Osteocyte (in vitro differentiated cells): ENCODE measurements around the gene CLCA1. TPM values are rescaled to one million over a fixed set of nuclear protein-coding genes. Genes with fewer than 3 reads are reported as not detected.

Experiments used
- DNase-seq: peaks from one replicate; pipeline ENCODE4 v3.0.0; 2021; ENCODE audit warnings: mixed read lengths; ENCODE audit not compliant: unreplicated experiment; ENCODE audit errors: extremely low spot score
- H3K27ac Mint-ChIP-seq: one replicate; pipeline ENCODE4 v1.8.0; 2021; ENCODE audit warnings: mild to moderate bottlenecking, mixed read lengths; ENCODE audit not compliant: unreplicated experiment
- H3K27me3 Mint-ChIP-seq: one replicate; pipeline ENCODE4 v1.8.0; 2021; ENCODE audit warnings: mixed read lengths; ENCODE audit not compliant: unreplicated experiment
- H3K36me3 Mint-ChIP-seq: one replicate; pipeline ENCODE4 v1.8.0; 2021; ENCODE audit warnings: mixed read lengths; ENCODE audit not compliant: unreplicated experiment
- H3K4me1 Mint-ChIP-seq: one replicate; pipeline ENCODE4 v1.8.0; 2021; ENCODE audit warnings: mixed read lengths; ENCODE audit not compliant: unreplicated experiment
- H3K4me3 Mint-ChIP-seq: one replicate; pipeline ENCODE4 v1.8.0; 2021; ENCODE audit warnings: mild to moderate bottlenecking, moderate library complexity, mixed read lengths; ENCODE audit not compliant: unreplicated experiment
- H3K9me3 Mint-ChIP-seq: one replicate; pipeline ENCODE4 v1.8.0; 2021; ENCODE audit warnings: mixed read lengths; ENCODE audit not compliant: unreplicated experiment
- total RNA-seq: library from RNA; stranded (reverse); gene quantifications from 2 replicates; pipeline ENCODE4 v1.2.1, GENCODE V29; 2021
- TF ChIP-seq, protein P1 (sequence below): fragments of 200-600 bp; sonication (generic); IDR thresholded peaks from 2 replicates; pipeline ENCODE4 v1.5.0; 2021; ENCODE audit warnings: antibody characterized with exemption, mild to moderate bottlenecking, moderate library complexity

The CLCA1 gene
- total RNA-seq, 1 donor from 2014 or later, result not detected

DNA sequence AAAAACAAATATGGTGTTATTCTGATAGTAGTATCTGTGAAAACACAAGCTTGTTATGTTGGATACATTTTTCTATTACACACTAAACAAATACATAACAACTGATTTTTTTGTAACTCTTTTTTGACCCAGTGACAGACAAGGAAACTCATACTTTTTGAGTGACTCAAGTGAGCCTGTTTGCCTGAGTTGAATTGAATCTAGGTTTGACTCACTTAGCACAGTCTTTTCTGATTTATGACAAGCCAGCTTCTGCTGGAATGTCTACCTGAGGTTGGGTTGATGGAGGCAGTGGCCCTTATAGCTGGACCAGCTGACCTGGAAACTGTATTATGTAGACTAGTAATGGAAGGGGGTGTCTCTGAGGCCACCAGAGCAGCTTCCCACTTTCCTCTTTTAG, 73.9 kb downstream of the CLCA1 start:
- H3K36me3 Mint-ChIP-seq, result no peaks in the 10 kb centered on the region
- TF ChIP-seq, protein P1, sequence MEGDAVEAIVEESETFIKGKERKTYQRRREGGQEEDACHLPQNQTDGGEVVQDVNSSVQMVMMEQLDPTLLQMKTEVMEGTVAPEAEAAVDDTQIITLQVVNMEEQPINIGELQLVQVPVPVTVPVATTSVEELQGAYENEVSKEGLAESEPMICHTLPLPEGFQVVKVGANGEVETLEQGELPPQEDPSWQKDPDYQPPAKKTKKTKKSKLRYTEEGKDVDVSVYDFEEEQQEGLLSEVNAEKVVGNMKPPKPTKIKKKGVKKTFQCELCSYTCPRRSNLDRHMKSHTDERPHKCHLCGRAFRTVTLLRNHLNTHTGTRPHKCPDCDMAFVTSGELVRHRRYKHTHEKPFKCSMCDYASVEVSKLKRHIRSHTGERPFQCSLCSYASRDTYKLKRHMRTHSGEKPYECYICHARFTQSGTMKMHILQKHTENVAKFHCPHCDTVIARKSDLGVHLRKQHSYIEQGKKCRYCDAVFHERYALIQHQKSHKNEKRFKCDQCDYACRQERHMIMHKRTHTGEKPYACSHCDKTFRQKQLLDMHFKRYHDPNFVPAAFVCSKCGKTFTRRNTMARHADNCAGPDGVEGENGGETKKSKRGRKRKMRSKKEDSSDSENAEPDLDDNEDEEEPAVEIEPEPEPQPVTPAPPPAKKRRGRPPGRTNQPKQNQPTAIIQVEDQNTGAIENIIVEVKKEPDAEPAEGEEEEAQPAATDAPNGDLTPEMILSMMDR, result no peak
- DNase-seq, result no peak

DNA sequence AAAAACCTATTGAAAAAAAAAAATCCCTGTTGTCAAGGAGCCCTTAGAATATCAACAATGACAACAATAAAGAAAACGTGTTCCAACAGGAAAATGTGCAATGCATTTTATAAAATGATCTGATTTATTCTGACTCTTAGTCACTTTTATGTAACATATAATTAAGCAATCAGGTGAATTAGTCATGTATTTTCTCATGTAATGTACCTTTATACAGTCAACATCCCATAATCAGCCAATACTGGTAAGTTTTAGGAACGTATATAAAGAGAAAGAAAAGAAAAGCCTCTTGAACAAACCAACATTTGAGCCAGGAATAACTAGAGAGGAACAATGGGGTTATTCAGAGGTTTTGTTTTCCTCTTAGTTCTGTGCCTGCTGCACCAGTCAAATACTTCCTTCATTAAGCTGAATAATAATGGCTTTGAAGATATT, 78.1 kb downstream of the CLCA1 start, which contains the start of gene CLCA4:
Gene CLCA4 (plus strand): TSS at position 292 of the 435 bp plus-strand sequence. CDS start 42 bp downstream, at position 334.
- DNase-seq, result no peak
- TF ChIP-seq, protein P1, result no peak
- Mint-ChIP-seq H3K36me3 (no peaks in the 10 kb centered on the region), H3K4me3 (no peak within 1 kb of the TSS), H3K27me3 (peaks cover 8% of the 10 kb centered on the region), H3K4me1 (no peaks in the 10 kb centered on the region), H3K27ac (no peak within 1 kb of the TSS), H3K9me3 (no peaks in the 10 kb centered on the region)

More for the DNA sequence above, 73.9 kb downstream of the CLCA1 start:
- H3K4me1 Mint-ChIP-seq, result no peaks in the 10 kb centered on the region
- no peaks in the 10 kb centered on the region for H3K9me3 Mint-ChIP-seq
- H3K4me3 Mint-ChIP-seq, result no peak overlapping the region
- H3K27ac Mint-ChIP-seq, result no peak overlapping the region
- H3K27me3 Mint-ChIP-seq, result no peaks in the 10 kb centered on the region

DNA sequence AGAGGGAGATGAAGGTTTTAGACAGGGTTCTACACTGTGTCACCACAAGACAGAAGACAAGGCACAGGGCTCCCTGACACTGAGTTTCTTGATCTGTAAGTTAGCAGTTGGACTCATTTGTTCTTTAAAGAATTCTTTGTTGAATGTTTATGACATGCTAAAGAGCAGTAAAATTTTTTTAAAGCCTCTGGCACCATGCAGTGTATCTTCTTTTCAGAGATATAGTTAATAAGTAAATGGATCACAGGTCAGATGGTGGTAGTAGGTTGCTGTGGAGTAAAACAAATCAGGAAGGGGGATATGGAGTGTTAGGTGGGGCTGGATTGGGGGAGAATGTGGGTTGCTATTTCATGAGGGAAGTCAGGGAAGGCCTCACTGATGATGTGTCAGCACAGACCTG, 80.1 kb downstream of the CLCA1 start:
- no peak overlapping the region for H3K4me3 Mint-ChIP-seq
- no peaks in the 10 kb centered on the region for H3K36me3 Mint-ChIP-seq
- DNase-seq, result no peak
- H3K27ac Mint-ChIP-seq, result no peak overlapping the region
- H3K4me1 Mint-ChIP-seq, result no peaks in the 10 kb centered on the region
- TF ChIP-seq, protein P1, result no peak
- peaks cover 8% of the 10 kb centered on the region for H3K27me3 Mint-ChIP-seq
- no peaks in the 10 kb centered on the region for H3K9me3 Mint-ChIP-seq

Other genes starting within 250 kb of the CLCA1 start
- 44.6 and 50.6 TPM in 2 replicates for gene ODF2L, start 72.6 kb upstream of the CLCA1 start, total RNA-seq
- 0.13 TPM in 1 of 2 replicates, not detected in the other for gene CLCA2, start 44.8 kb upstream of the CLCA1 start, total RNA-seq
- gene CLCA4, start 78.2 kb downstream of the CLCA1 start, total RNA-seq, result not detected in 2 replicates
- gene SH3GLB1, start 235.6 kb downstream of the CLCA1 start, total RNA-seq, result 80.5 and 81.8 TPM in 2 replicates